CD1c-positive myeloid dendritic cell (primary cell): ENCODE results near the gene KDM6A.
A peak's percentile ranks its signal among the peaks of the same experiment; 100 is the strongest.
"Not testable (repeated sequence)": the region's sequence is repeated elsewhere in the genome, so short reads cannot be mapped to it uniquely, and the experiment has no call there.

ENCODE experiments used
- DNase-seq: peaks from one replicate; pipeline ENCODE4 v3.0.0-alpha.2; 2016; ENCODE audit errors: extremely low spot score

The KDM6A gene

GRCh38 chrX:44889824-44890223, 16.8 kb downstream of the KDM6A start:
- DNase-seq: peak; percentile 40

GRCh38 chrX:44890247-44890646, 17.3 kb downstream of the KDM6A start:
- DNase-seq: no peak

- DNase-seq: not testable (repeated sequence)
These were observed 17.7 kb downstream of the KDM6A start for GRCh38 chrX:44890687-44891086.

- DNase-seq: no peak
These were observed 18.7 kb downstream of the KDM6A start for GRCh38 chrX:44891642-44892041.

GRCh38 chrX:44896876-44897186, 23.8 kb downstream of the KDM6A start:
- DNase-seq: no peak

GRCh38 chrX:44897539-44897938, 24.6 kb downstream of the KDM6A start:
- DNase-seq: no peak

GRCh38 chrX:44898411-44899221, 25.6 kb downstream of the KDM6A start:
- DNase-seq: no peak

GRCh38 chrX:44899946-44900345, 27.0 kb downstream of the KDM6A start:
- no peak for DNase-seq

- DNase-seq: no peak
These were observed 30.1 kb downstream of the KDM6A start for GRCh38 chrX:44903107-44903506.

- no peak for DNase-seq
These were observed 31.0 kb downstream of the KDM6A start for GRCh38 chrX:44903830-44904530.

GRCh38 chrX:44904542-44905115, 31.6 kb downstream of the KDM6A start:
- DNase-seq: no peak

- DNase-seq: no peak
These were observed 33.1 kb downstream of the KDM6A start for GRCh38 chrX:44906041-44906440.

GRCh38 chrX:44906542-44906941, 33.6 kb downstream of the KDM6A start:
- no peak for DNase-seq

- DNase-seq: no peak
These were observed 35.2 kb downstream of the KDM6A start for GRCh38 chrX:44908153-44908552.

- DNase-seq: no peak
These were observed 35.8 kb downstream of the KDM6A start for GRCh38 chrX:44908827-44909226.

- not testable (repeated sequence) for DNase-seq
These were observed 37.5 kb downstream of the KDM6A start for GRCh38 chrX:44910508-44910907.

GRCh38 chrX:44911074-44911600, 38.1 kb downstream of the KDM6A start:
- not testable (repeated sequence) for DNase-seq

GRCh38 chrX:44913656-44914531, 40.9 kb downstream of the KDM6A start:
- no peak for DNase-seq

- DNase-seq: no peak
These were observed 41.7 kb downstream of the KDM6A start for GRCh38 chrX:44914532-44915198.

- DNase-seq: no peak
These were observed 42.4 kb downstream of the KDM6A start for GRCh38 chrX:44915361-44915868.

- no peak for DNase-seq
These were observed 45.7 kb downstream of the KDM6A start for GRCh38 chrX:44918722-44919121.
